ENCODE data around the gene R3HDM1.

DNA sequence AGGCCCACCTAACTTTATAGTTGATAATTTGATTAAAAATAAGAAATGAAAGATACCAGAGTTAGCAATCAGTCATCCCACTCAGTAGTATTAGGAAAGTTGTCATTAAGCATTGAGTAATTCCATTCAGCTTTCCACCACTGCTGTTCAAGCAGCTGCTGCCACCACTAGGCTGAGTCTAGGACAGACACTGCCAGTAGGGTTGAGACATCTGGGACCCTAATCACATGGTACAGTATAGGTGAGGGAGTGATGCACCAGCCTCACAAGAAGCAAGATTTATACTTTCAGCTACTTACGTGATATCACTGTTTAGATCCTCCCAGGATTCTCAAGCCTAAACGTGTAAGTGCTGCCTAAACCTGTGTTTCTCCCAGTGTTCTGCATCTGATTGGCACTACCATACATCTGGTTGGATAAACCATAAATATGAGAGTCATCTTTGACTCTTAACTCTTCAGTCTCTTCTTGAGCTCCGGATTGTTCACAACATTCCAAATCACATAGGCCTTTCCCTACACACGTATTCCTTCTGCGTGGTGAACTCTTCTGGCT, 213.6 kb downstream of the R3HDM1 start:
- TF ChIP-seq POLR2A (IDR thresholded peaks at IDR 0.05; ENCODE audit: low read depth, low read length) = no peak
- TF ChIP-seq, protein P1, sequence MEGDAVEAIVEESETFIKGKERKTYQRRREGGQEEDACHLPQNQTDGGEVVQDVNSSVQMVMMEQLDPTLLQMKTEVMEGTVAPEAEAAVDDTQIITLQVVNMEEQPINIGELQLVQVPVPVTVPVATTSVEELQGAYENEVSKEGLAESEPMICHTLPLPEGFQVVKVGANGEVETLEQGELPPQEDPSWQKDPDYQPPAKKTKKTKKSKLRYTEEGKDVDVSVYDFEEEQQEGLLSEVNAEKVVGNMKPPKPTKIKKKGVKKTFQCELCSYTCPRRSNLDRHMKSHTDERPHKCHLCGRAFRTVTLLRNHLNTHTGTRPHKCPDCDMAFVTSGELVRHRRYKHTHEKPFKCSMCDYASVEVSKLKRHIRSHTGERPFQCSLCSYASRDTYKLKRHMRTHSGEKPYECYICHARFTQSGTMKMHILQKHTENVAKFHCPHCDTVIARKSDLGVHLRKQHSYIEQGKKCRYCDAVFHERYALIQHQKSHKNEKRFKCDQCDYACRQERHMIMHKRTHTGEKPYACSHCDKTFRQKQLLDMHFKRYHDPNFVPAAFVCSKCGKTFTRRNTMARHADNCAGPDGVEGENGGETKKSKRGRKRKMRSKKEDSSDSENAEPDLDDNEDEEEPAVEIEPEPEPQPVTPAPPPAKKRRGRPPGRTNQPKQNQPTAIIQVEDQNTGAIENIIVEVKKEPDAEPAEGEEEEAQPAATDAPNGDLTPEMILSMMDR (conservative IDR thresholded peaks at IDR 0.05; ENCODE audit: low read depth, low read length) = no peak; the same call in 1 of the 2 replicates
- TF ChIP-seq SMC3 (IDR thresholded peaks at IDR 0.05; ENCODE audit: low read depth, low read length) = no peak
- peak; percentile 8; the same call in 1 of the 2 replicates for TF ChIP-seq RAD21 (IDR thresholded peaks at IDR 0.05; ENCODE audit: low read length)
- no peak for TF ChIP-seq USF2 (IDR thresholded peaks at IDR 0.05; ENCODE audit: low read depth, low read length)
- TF ChIP-seq NFE2L2 (IDR thresholded peaks at IDR 0.05; ENCODE audit: low read depth, low read length) = no peak
- TF ChIP-seq MXI1 (IDR thresholded peaks at IDR 0.05; ENCODE audit: borderline replicate concordance, low read depth, low read length) = no peak
- no peak for TF ChIP-seq FOS (IDR thresholded peaks at IDR 0.05; ENCODE audit: low read depth, low read length)
